Stimulated activated CD8-positive, alpha-beta memory T cell treated with anti-CD3 and anti-CD28 coated beads, Interleukin-4, amount 100 ng/mL, for 48 hours (primary cell): Measurements from ENCODE around the gene TPBG.
"Not testable (repeated sequence)": the region's sequence is repeated elsewhere in the genome, so short reads cannot be mapped to it uniquely, and the experiment has no call there.

ENCODE experiments used
- DNase-seq: peaks from one replicate; pipeline ENCODE4 v3.0.0-alpha.2; 2020

The TPBG gene

DNA sequence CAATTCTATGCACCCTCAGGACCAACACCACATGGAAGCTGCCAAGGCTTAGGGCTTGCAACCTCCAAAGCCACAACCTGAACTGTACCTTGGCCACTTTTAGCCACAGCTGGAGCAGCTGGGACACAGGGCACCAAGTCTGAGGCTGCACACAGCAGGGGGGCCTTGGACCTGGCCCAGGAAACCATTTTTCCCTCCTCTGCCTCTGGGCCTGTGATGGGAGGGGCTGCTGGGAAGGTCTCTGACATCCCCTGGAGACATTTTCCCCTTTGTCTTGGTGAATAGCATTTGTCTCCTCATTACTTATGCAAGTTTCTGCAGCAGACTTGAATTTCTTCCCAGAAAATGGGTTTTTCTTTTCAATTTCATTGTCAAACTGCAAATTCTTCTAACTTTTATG, 13.0 kb downstream of the TPBG start:
- DNase-seq = no peak

DNA sequence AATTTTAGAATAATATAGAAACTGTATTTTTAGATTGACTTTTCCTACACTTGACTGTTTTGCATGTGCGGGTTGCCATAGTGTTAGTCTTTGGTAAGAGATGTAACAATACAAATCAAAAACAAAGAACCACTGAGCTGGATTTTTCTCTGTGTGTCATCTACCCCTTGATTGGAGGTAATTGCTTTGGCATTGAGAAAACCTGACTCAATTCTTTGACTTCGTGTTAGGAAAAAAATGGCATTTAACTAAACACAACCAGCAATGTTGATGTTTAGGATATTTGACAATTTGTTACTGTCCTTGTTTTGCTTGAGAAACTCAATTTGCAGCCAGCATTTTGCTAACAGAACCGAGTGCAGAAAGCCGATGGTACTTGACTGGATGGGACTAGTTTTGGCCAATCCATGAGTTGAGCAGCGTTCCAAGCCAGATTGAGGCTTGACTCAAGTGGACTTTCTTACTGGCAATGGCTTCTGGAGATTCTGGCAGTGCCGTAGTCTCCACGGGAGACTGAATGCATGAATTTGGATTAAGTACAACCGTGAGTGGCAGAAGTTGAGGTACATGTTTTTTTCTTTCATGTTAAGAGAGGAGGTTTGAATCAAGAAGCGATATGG, 17.1 kb downstream of the TPBG start:
- DNase-seq = no peak

DNA sequence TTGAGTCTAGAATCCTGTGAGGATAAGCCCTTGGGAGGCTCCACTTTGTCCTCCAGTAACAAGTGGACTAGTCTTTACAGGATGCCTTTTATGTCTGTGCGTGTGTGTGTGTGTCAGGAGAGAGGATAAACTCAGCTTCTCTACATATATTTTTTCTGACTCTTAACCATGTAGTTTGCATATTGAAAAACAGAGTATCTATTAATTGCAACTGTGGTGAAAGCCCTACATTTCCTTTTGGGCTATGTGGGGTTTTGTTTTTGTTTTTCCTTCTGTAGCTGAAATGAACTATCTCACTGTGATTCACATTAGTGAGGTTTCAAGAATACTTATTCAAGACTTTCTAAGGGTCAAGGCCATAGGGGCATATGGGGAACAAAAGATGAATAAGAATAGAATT, 17.7 kb downstream of the TPBG start:
- DNase-seq = no peak

DNA sequence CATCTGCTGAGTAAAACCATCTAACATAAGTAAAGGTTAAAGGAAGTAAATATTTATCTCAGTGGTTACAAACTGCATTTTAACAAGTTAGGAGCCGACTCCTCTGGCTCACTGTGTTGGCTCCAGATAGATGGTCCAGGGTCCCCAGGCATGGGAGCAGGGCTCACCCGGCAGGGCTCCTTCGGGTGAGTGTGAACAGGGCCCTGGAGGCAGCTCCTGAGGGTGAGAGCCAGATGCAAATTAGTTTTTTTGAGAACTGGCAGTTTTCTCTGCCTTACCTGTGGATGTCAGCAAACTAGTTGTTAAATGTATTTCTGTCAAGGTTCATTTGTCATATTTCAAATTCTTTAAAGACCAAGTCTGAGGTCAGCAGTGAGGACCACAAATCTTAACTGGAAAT, 21.5 kb downstream of the TPBG start:
- DNase-seq = no peak

- DNase-seq = no peak
Measured at GRCh38 chr6:82385546-82385945, 21.9 kb downstream of the TPBG start.

DNA sequence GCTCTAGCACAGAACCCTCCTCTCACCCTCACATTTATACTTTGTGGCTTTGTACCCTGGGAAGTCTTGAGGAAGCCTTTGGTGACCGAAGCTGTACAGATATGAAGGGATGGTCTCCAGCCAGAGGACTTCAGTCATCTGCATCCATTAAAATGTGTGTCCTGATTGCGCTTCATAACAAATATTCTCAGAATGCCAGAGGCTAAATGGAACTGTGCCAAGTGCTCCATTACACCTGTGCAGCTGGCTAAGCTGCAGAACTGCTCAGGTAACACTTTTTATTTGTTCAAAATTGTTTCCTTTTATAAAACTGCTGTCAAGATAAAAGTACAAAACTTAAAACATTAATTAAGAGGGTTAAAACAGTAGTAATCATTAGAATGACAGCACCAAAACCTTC, 22.3 kb downstream of the TPBG start:
- no peak for DNase-seq

GRCh38 chr6:82394770-82395169, 31.2 kb downstream of the TPBG start:
- not testable (repeated sequence) for DNase-seq

DNA sequence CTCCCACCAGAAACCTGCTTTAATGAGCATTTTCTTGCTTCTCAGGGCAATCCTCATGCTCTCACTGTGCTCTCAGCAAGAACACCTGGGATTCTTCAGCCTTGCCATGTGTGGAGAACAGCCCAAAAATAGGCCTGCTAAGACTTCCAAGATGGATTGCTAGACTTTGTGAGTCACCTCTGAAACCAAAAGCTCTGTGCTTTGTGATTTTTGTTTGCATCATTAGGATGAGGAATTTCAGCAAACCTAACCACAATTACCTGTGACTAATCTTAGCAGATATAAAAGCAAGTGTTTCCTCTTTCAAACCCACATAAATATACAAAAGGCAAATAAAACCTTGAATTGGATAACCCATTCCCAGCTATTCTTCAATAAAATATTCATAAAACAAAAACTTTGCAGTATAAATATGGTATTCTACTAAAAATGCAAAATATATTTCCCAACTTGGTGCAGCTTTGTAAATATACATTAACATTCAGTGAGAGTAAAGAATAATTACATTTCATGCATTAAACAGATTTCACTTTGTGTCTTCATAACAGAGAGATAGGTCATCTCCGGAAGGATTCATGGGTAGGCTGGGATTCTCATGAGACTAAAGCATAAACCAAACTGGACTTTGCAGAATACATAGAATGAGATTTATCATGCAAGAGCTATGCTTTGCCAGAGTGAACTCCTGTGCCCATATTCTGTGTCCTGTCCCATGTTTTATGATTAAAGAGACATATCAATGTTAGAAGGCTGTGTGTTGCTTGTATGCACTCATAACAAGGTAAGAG, 33.5 kb downstream of the TPBG start:
- DNase-seq = no peak

GRCh38 chr6:82397962-82398692, 34.5 kb downstream of the TPBG start:
- DNase-seq = no peak

- DNase-seq = no peak
Measured at GRCh38 chr6:82408952-82409431, 45.4 kb downstream of the TPBG start.

DNA sequence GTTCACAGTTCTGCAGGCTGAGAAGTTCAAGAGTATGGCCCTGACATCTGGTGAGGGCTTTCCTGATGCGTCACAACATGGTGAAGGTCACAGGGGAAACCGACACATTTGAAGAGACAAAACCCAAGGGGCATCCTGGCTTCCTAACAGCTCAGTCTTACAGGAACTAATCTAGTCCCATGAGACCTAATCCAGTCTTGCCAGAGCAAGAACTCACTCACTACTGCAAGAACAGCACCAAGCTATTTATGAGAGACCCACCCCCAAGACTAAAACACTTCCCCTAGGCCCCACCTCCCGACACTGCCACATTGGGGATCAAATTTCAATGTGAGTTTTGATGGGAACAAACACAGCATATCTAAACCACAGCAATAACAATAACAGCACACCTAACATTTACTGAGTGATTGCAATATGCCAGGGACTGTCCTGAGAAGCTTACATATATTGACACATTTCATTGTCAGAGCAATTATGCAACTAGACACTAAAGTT, 46.6 kb downstream of the TPBG start:
- DNase-seq = no peak

- no peak for DNase-seq
Measured at GRCh38 chr6:82413868-82414267, 50.3 kb downstream of the TPBG start.

DNA sequence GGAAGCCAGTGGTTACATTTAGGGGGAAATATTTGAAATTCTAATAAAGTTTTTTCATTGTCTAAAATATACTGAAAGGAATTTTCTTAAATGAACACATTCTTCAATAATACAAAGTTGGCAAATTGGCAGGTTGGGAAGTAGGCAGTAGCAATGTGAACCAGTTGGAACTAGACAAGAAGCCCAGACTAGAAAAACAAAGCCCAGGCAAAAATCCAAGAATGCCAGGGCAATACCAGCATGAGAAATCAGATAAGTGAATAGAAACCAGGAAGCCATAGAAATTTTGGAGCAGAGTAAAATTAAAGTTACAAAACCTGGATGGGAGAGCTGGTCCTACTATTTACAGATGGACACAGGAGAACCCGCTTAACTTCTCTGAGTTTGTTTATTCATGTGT, 52.2 kb downstream of the TPBG start:
- DNase-seq = no peak

GRCh38 chr6:82416346-82416745, 52.7 kb downstream of the TPBG start:
- DNase-seq = no peak
